Heart left ventricle (tissue), 13 donors: Measurements from ENCODE around the gene CHMP4B.

ENCODE experiments used
- POLR2A ChIP-seq, 2 donors: fragments of 450-650 bp; IDR thresholded peaks; one replicate each; pipeline ENCODE4 v1.6.1; 2017; ENCODE audit warnings: antibody characterized with exemption in 2 of 2, mild to moderate bottlenecking in 2 of 2, moderate library complexity in 2 of 2
- TF ChIP-seq, protein P1 (sequence below), 12 donors: fragments of 200-600 bp; sonication (generic) in 4 of 12; IDR thresholded peaks; one replicate each; pipeline versions ENCODE4 v1.5.0 to v1.8.0; 2018 to 2022; ENCODE audit warnings: antibody characterized with exemption in 12 of 12, mild to moderate bottlenecking in 5 of 12
- donor health status: ischemic (EF 13 %, LVEDD 7.1; RV severe dilation, severe dysfunction).
- donor health status: DM: no; HTN: yes; CAD: no.
- donor health status: DM: no; HTN: no; CAD: no.
- donor health status: ischemic (EF 25% LVEDD 6.9; RV normal size, moderate dysfunction).
- donor health status: ischemic (EF 25% LVEDD 5.7; RV mildly dilated, moderate dysfunction).
- donor health status: ischemic (EF 35%, LVEDD 5.7; RV mildly dilated, moderate dysfunction).
- donor health status: nonischemic (EF 11% LVEDD 7.7; RV severe dilation, severe dysfunction).
- donor health status: DM: yes; HTN: yes; CAD: no.
- donor health status: PGD.
- donor health status: ischemic (EF 29% LVEDD 5.4; RV normal size, mild dysfunction).
- donor health status: nonischemic (EF 23%, LVEDD 6.1; RV moderate dilation, normal function).

DNA sequence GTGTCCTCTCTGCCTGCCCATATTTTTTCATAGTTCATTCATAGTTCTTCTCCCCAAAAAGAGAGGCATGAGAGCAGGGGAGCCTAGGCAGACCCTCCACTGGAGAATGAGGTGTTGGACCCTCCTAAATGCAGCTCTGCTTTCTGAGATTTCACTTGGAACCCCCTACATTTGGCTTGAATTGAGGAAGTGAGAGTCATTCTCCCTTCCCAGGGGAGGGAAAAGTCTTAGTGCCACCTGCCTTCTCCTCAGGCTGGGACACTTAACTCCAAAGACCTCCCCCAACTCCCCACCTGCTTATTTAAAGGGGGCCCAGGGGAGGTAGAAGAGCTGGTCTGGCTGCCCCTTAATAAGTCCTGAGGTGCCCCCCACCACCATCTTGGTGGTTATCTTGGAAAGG is 78.2 kb downstream of the CHMP4B start:
- TF ChIP-seq POLR2A (IDR thresholded peaks at IDR 0.05) = no peak
- TF ChIP-seq, protein P1, sequence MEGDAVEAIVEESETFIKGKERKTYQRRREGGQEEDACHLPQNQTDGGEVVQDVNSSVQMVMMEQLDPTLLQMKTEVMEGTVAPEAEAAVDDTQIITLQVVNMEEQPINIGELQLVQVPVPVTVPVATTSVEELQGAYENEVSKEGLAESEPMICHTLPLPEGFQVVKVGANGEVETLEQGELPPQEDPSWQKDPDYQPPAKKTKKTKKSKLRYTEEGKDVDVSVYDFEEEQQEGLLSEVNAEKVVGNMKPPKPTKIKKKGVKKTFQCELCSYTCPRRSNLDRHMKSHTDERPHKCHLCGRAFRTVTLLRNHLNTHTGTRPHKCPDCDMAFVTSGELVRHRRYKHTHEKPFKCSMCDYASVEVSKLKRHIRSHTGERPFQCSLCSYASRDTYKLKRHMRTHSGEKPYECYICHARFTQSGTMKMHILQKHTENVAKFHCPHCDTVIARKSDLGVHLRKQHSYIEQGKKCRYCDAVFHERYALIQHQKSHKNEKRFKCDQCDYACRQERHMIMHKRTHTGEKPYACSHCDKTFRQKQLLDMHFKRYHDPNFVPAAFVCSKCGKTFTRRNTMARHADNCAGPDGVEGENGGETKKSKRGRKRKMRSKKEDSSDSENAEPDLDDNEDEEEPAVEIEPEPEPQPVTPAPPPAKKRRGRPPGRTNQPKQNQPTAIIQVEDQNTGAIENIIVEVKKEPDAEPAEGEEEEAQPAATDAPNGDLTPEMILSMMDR (IDR thresholded peaks at IDR 0.05) = no peak
